ENCODE data around the gene DPP6. TPM values are rescaled to one million over a fixed set of nuclear protein-coding genes. Genes with fewer than 3 reads are reported as not detected.
"Not testable (repeated sequence)": the region's sequence is repeated elsewhere in the genome, so short reads cannot be mapped to it uniquely, and the experiment has no call there.

DPP6 gene
- total and polyA plus RNA-seq, 9 donors = 3.3 to 11.5 (median 4.7) TPM

GRCh38 chr7:154653281-154653680 is 601.1 kb downstream of the DPP6 start:
- H3K36me3 ChIP-seq (ENCODE audit: control insufficient read depth, insufficient read depth, low read length) = no peaks in the 10 kb centered on the region
- peaks cover 5% of the 10 kb centered on the region for H3K27me3 ChIP-seq (ENCODE audit: control insufficient read depth, insufficient read depth, low read length)
- H3K4me1 ChIP-seq (ENCODE audit: control insufficient read depth, insufficient read depth, low read length) = no peaks in the 10 kb centered on the region
- no peaks in the 10 kb centered on the region for H3K9me3 ChIP-seq (replicated peaks; ENCODE audit: control insufficient read depth, low read depth, low read length)
- no peak overlapping the region for H3K27ac ChIP-seq (ENCODE audit: low read length)
- H3K4me3 ChIP-seq (ENCODE audit: low read length) = no peak overlapping the region
- no peak for DNase-seq
- no CpG with 5 or more reads among the region's 1 CpG for WGBS (ENCODE audit: insufficient coverage)

DNA sequence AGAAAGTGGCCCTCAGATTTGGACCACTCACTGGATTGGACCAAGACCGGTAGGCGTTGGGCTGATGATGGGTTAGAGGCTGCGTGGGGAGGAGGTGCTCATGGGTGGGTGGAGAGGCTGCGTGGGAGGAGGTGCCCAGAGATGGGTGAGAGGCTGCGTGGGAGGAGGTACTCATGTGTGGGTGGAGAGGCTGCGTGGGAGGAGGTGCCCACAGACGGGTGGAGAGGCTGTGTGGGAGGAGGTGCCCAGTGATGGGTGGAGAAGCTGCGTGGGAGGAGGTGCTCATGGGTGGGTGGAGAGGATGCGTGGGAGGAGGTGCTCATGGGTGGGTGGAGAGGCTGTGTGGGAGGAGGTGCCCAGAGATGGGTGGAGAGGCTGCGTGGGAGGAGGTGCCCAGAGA is 604.4 kb downstream of the DPP6 start:
- no peak for DNase-seq
- Histone ChIP-seq H3K4me1 (ENCODE audit: control insufficient read depth, insufficient read depth, low read length) (no peaks in the 10 kb centered on the region), H3K36me3 (ENCODE audit: control insufficient read depth, insufficient read depth, low read length) (no peaks in the 10 kb centered on the region), H3K27me3 (ENCODE audit: control insufficient read depth, insufficient read depth, low read length) (peaks cover 5% of the 10 kb centered on the region), H3K4me3 (ENCODE audit: low read length) (no peak overlapping the region), H3K9me3 (replicated peaks; ENCODE audit: control insufficient read depth, low read depth, low read length) (peaks cover 8% of the 10 kb centered on the region), H3K27ac (ENCODE audit: low read length) (no peak overlapping the region)
- 89% methylated on average over 10 of the region's 10 CpGs for WGBS (ENCODE audit: insufficient coverage)

- Histone ChIP-seq H3K9me3 (replicated peaks; ENCODE audit: control insufficient read depth, low read depth, low read length) (peaks cover 13% of the 10 kb centered on the region), H3K36me3 (ENCODE audit: control insufficient read depth, insufficient read depth, low read length) (no peaks in the 10 kb centered on the region), H3K4me3 (ENCODE audit: low read length) (no peak overlapping the region), H3K27me3 (ENCODE audit: control insufficient read depth, insufficient read depth, low read length) (no peaks in the 10 kb centered on the region), H3K27ac (ENCODE audit: low read length) (no peak overlapping the region), H3K4me1 (ENCODE audit: control insufficient read depth, insufficient read depth, low read length) (no peaks in the 10 kb centered on the region)
- DNase-seq = no peak
- no CpG with 5 or more reads among the region's 1 CpG for WGBS (ENCODE audit: insufficient coverage)
Measured at GRCh38 chr7:154666768-154667167, 614.6 kb downstream of the DPP6 start.

DNA sequence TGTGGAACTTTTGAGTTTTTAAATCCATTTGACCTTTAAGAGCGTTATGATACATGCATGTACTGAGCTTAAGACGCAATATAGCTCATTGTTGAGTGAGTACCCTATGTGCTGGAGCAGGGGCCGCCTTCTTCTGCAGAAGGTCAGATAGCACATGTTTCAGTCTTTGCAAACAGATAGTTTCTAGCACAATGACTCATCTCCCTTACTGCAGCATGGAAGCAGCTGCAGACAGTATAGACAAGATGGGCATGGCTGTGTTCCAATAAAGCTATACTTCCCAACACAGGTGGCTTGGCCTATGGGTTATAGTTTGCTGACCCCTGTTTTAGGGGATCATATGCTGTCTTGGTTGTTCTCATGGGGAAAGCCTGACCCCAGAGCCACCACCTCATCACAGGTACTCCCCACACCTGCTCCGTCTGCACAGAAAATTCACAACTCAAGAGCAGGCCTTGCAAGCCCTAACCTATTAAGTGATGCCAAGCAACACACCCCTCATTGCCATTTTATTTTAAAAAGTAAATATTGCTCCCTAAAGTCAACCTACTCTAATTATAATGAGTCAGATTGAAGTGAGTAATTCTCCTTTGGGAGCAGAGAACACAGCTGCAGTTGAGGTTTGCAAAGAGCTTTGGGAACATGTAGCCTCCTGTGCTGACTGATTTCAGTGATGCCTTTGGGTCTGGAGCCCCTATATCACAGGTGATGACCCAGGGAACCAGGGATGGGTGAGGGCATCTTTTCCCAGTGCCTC is 620.6 kb downstream of the DPP6 start:
- H3K4me3 ChIP-seq (ENCODE audit: low read length) = no peak overlapping the region
- H3K36me3 ChIP-seq (ENCODE audit: control insufficient read depth, insufficient read depth, low read length) = no peaks in the 10 kb centered on the region
- H3K27ac ChIP-seq (ENCODE audit: low read length) = no peak overlapping the region
- no peaks in the 10 kb centered on the region for H3K27me3 ChIP-seq (ENCODE audit: control insufficient read depth, insufficient read depth, low read length)
- 71% methylated on average over 2 of the region's 4 CpGs for whole genome bisulfite sequencing (ENCODE audit: insufficient coverage)
- DNase-seq = peak; percentile 21
- H3K9me3 ChIP-seq (replicated peaks; ENCODE audit: control insufficient read depth, low read depth, low read length) = no peaks in the 10 kb centered on the region
- peaks cover 2% of the 10 kb centered on the region for H3K4me1 ChIP-seq (ENCODE audit: control insufficient read depth, insufficient read depth, low read length)

- H3K4me3 ChIP-seq (ENCODE audit: low read length) = no peak overlapping the region
- no peaks in the 10 kb centered on the region for H3K36me3 ChIP-seq (ENCODE audit: control insufficient read depth, insufficient read depth, low read length)
- H3K9me3 ChIP-seq (replicated peaks; ENCODE audit: control insufficient read depth, low read depth, low read length) = peaks cover 2% of the 10 kb centered on the region
- H3K27me3 ChIP-seq (ENCODE audit: control insufficient read depth, insufficient read depth, low read length) = no peaks in the 10 kb centered on the region
- DNase-seq = no peak
- H3K4me1 ChIP-seq (ENCODE audit: control insufficient read depth, insufficient read depth, low read length) = peaks cover 2% of the 10 kb centered on the region
- WGBS (ENCODE audit: insufficient coverage) = 65% methylated on average over 5 of the region's 6 CpGs
- no peak overlapping the region for H3K27ac ChIP-seq (ENCODE audit: low read length)
Measured at GRCh38 chr7:154674191-154674590, 622.0 kb downstream of the DPP6 start.

DNA sequence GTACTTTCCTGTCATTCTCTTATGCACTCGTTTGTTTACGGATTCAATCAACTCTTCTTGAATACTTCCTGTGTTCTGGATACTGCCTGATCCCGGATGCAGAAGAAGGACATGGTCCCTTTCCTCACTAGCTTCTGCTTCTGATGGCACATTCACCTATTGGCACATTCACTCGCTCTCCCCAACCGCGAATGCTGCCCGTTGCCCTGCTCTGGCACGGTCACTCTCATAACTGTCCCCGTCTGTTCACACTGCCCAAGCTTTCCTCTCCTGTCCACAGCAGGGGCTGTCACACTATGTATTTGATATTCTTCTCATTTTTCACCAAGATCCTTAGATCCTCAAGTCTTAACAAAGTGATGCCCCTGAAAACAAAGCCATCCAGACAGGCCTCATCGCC is 623.4 kb downstream of the DPP6 start:
- H3K4me1 ChIP-seq (ENCODE audit: control insufficient read depth, insufficient read depth, low read length) = peaks cover 2% of the 10 kb centered on the region
- no peak overlapping the region for H3K27ac ChIP-seq (ENCODE audit: low read length)
- peaks cover 2% of the 10 kb centered on the region for H3K9me3 ChIP-seq (replicated peaks; ENCODE audit: control insufficient read depth, low read depth, low read length)
- WGBS (ENCODE audit: insufficient coverage) = 89% methylated on average over 10 of the region's 10 CpGs
- no peaks in the 10 kb centered on the region for H3K36me3 ChIP-seq (ENCODE audit: control insufficient read depth, insufficient read depth, low read length)
- DNase-seq = no peak
- H3K27me3 ChIP-seq (ENCODE audit: control insufficient read depth, insufficient read depth, low read length) = no peaks in the 10 kb centered on the region
- no peak overlapping the region for H3K4me3 ChIP-seq (ENCODE audit: low read length)

GRCh38 chr7:154676033-154676421 is 623.8 kb downstream of the DPP6 start:
- not testable (repeated sequence) for H3K27ac ChIP-seq (ENCODE audit: low read length); H3K27me3 ChIP-seq (ENCODE audit: control insufficient read depth, insufficient read depth, low read length); H3K4me1 ChIP-seq (ENCODE audit: control insufficient read depth, insufficient read depth, low read length); H3K9me3 ChIP-seq (replicated peaks; ENCODE audit: control insufficient read depth, low read depth, low read length); H3K4me3 ChIP-seq (ENCODE audit: low read length); H3K36me3 ChIP-seq (ENCODE audit: control insufficient read depth, insufficient read depth, low read length)
- peak; percentile 15 for DNase-seq
- 85% methylated on average over 11 of the region's 11 CpGs for WGBS (ENCODE audit: insufficient coverage)

GRCh38 chr7:154676422-154677073 is 624.4 kb downstream of the DPP6 start:
- Histone ChIP-seq H3K36me3 (ENCODE audit: control insufficient read depth, insufficient read depth, low read length) (no peaks in the 10 kb centered on the region), H3K9me3 (replicated peaks; ENCODE audit: control insufficient read depth, low read depth, low read length) (peaks cover 2% of the 10 kb centered on the region), H3K27me3 (ENCODE audit: control insufficient read depth, insufficient read depth, low read length) (no peaks in the 10 kb centered on the region), H3K27ac (ENCODE audit: low read length) (no peak overlapping the region), H3K4me3 (ENCODE audit: low read length) (no peak overlapping the region), H3K4me1 (ENCODE audit: control insufficient read depth, insufficient read depth, low read length) (peaks cover 2% of the 10 kb centered on the region)
- 74% methylated on average over 7 of the region's 10 CpGs for WGBS (ENCODE audit: insufficient coverage)
- DNase-seq = peak; percentile 11

- peaks cover 2% of the 10 kb centered on the region for H3K9me3 ChIP-seq (replicated peaks; ENCODE audit: control insufficient read depth, low read depth, low read length)
- no peaks in the 10 kb centered on the region for H3K36me3 ChIP-seq (ENCODE audit: control insufficient read depth, insufficient read depth, low read length)
- no peak for DNase-seq
- no peak overlapping the region for H3K27ac ChIP-seq (ENCODE audit: low read length)
- WGBS (ENCODE audit: insufficient coverage) = 87% methylated on average over 12 of the region's 12 CpGs
- peaks cover 2% of the 10 kb centered on the region for H3K4me1 ChIP-seq (ENCODE audit: control insufficient read depth, insufficient read depth, low read length)
- no peak overlapping the region for H3K4me3 ChIP-seq (ENCODE audit: low read length)
- H3K27me3 ChIP-seq (ENCODE audit: control insufficient read depth, insufficient read depth, low read length) = no peaks in the 10 kb centered on the region
Measured at GRCh38 chr7:154677454-154677853, 625.3 kb downstream of the DPP6 start.

- not testable (repeated sequence) for H3K9me3 ChIP-seq (replicated peaks; ENCODE audit: control insufficient read depth, low read depth, low read length); H3K36me3 ChIP-seq (ENCODE audit: control insufficient read depth, insufficient read depth, low read length); H3K4me1 ChIP-seq (ENCODE audit: control insufficient read depth, insufficient read depth, low read length); H3K27me3 ChIP-seq (ENCODE audit: control insufficient read depth, insufficient read depth, low read length); DNase-seq; H3K27ac ChIP-seq (ENCODE audit: low read length); H3K4me3 ChIP-seq (ENCODE audit: low read length)
- 74% methylated on average over 15 of the region's 18 CpGs for WGBS (ENCODE audit: insufficient coverage)
Measured at GRCh38 chr7:154678001-154678550, 625.9 kb downstream of the DPP6 start.
